HG03064 (cell line): ENCODE results near the gene NT5DC3.

Experiments used
- ATAC-seq: cut with Tn5 transposase; IDR thresholded peaks from one replicate; pipeline ENCODE4 v1.9.1; 2021; ENCODE audit warnings: low read depth; ENCODE audit not compliant: unreplicated experiment

The NT5DC3 gene

GRCh38 chr12:103756443-103756842, 84.6 kb downstream of the NT5DC3 start:
- ATAC-seq, result no peak

GRCh38 chr12:103755425-103755824, 85.6 kb downstream of the NT5DC3 start:
- no peak for ATAC-seq

- ATAC-seq, result no peak
These were observed 89.4 kb downstream of the NT5DC3 start for GRCh38 chr12:103751600-103751999.

- ATAC-seq, result no peak
These were observed 89.9 kb downstream of the NT5DC3 start for GRCh38 chr12:103751171-103751570.

GRCh38 chr12:103748875-103749274, 92.2 kb downstream of the NT5DC3 start:
- ATAC-seq, result no peak

DNA sequence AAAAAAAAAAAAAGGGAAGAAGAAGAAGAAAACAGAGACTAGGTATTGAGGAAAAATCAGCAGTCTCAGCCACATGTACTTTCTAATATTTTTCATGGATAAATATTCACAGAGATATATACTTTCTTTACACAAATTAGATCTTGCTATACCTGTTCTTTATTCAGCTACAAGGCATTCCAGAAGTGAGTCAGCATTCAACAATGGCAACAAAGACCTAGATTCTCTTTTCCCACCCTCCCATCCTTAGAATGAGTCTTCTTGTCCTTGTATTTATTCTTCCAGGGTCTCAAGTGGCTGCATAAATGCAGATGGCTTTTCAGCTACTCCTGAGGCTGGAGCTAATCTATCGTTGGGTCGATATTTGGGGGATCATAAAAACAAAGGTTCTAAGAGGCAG, 93.0 kb downstream of the NT5DC3 start:
- ATAC-seq, result no peak

DNA sequence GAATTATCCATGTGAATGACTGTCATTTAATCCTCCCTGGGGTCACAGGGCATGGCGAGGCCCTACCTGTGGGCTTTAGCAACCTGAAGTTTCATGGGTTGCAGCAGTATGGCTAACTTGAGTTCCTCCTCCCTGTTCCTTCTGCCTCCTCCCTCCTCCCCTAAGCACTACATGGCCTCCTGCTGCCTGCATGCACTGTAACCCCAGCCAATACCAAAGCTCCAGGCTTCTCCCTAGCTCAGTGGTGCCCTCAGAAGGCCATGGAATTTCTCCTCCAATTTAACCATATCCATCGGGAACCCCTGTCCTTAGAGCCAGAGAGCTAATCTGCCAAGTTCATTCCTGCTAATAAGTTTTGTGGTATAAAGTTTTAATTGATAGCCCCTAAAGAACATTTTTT, 95.1 kb downstream of the NT5DC3 start:
- no peak for ATAC-seq

DNA sequence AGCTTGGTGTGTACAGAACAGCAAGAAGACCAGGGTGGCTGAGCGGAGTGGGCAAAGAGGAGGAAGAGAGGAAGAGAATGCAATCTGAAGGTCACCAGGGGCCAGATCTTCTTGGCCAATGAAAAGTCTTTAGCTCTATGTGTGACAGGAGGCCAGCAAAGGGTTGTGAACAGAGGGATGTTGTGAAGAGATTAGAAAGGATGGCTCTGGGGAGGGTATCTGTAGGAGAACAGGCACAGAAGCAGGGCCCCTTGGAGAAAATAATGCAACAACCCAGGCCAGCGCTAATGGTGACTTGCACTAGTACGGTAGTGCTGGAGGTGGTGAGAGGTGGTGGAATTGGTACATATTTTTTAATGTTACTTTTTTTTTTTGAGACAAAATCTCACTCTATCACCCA, 97.2 kb downstream of the NT5DC3 start:
- no peak for ATAC-seq

DNA sequence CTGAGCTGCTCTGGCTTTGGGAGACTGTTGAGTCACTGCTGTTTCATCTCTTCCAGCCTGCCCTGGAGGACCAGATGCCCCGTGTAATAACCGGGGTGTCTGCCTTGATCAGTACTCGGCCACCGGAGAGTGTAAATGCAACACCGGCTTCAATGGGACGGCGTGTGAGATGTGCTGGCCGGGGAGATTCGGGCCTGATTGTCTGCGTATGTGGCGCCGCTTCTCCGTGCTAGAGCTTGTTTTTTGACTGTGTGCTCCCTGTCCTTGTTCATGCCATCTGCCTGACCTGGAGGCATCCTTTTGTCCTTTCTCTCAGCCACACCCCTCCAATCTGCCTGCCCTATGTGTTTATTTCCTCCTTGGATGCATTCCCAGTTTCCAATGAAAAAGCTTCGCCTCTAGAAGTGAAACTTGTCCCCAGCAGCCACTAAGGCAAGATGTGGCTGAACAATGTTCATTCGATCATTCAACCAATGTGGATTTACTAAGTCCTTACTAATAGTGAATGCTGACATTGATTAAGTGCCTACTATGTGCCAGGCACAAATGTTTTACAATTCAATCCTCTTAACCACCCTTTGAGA, 98.6 kb downstream of the NT5DC3 start:
- no peak for ATAC-seq

DNA sequence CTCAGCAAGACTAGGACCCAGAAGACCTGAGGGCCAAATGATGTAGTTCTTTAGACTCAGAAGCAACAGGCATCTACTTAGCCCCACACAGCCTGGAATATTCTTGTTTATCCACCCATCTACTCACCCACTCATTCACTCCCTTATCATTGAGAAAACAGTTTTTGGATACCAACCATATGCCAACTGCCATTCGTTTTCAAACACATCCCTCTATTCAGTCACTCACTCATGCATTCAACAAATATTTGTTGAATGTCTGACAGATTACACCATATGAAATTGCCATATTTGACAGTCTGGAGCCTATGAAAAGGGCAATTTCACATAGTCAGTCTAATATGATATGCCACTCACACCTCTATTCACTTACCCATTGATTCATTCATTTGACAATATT, 103.2 kb downstream of the NT5DC3 start:
- ATAC-seq, result no peak

- ATAC-seq, result no peak
These were observed 104.5 kb downstream of the NT5DC3 start for GRCh38 chr12:103736572-103736971.

DNA sequence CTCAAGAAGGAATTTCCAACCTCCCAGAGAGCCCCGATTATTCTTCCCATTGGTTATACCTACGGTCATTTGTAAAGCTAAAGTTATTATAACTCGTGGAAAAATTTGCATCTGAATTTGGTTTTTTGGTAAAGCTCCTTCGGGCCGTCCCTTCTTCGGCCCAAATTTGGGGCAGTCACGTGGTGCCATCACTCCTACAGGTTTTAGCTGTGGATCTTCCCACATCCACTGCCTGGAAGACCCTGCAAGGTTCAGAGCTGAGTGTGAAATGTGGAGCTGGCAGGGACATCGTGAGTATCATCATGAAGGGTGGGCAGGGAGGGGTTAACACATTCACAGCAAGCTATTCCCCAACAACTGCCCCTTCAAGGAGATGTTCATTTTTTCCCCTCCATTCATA, 105.7 kb downstream of the NT5DC3 start:
- ATAC-seq, result no peak

DNA sequence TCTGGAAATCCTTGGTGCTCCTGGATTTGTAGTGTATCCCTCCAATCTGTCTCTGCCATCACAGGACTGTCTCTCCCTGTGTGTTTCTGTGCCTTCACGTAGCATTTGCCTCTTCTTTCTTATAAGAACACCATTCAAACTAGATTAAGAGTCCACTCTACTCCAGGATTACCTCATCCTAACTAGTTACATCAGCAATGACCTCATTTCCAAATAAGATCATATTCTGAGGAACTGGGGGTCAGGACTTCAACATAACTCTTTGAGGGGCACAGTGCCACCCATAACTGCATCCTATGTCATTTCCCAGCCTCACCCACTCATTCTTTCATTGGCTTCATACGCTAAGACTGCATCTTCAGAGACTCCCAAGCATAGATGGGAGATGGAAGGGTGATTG, 106.2 kb downstream of the NT5DC3 start:
- ATAC-seq, result no peak

DNA sequence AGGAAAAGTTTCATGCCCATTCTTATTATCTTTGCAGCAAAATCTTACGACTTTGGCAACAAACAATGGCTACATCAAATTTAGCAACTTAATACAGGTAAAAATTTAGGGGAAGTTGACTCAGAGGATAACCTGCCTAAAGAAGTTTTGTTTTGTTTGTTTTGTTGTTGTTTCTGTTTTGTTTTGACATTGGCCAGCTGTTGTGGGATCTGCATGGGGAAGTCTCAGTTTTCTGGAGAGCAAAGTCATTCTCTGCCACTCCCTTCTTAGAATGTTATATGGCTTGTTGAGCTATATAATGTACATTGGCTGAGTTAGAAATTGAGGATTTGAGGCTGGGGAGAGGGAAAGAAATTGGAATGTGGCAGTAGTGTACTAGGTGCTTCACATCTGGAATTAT, 109.5 kb downstream of the NT5DC3 start:
- ATAC-seq, result no peak

DNA sequence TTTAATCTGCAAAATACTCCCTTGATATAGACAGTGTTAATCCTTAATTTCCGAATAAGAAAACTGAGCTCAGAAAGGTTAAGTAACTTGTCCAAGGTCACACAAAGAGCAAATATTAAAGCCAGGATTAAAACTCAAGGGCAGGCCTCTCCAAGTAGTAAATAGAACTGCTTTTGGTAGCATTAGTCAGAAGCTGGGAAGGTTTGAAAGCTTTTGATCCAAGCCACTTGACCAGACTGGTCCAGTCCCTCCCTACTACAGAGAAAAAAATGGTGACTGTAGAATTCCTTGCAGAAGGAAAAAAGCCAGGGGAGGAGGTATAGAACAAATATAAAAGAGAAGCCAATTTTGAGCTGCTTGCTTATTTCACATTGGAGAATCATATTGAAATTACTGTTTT, 111.5 kb downstream of the NT5DC3 start:
- no peak for ATAC-seq

GRCh38 chr12:103728323-103728722, 112.7 kb downstream of the NT5DC3 start:
- no peak for ATAC-seq

GRCh38 chr12:103727638-103728037, 113.4 kb downstream of the NT5DC3 start:
- ATAC-seq, result no peak

DNA sequence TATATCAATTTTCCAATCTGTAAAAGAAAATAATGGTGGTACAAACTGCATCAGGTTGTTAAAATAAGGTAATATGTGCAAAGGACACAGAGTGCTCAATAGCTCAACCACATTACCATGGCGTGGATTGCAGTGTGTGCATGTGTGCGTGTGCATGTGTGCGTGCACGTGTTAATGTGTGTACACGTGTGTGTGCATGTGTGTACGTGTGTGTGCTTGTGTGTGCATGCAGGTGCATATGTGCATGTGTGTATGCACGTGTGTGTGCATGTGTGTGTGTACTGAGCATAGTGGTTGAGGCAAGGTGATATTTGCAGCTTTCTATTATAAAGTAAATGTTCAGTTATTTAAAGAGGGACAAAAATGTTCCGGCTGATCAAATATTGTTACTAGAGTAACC, 115.6 kb downstream of the NT5DC3 start:
- ATAC-seq, result no peak
